Activated naive CD4-positive, alpha-beta T cell (primary cell): ENCODE measurements around the gene RTN4RL1.
"Not testable (repeated sequence)": the region's sequence is repeated elsewhere in the genome, so short reads cannot be mapped to it uniquely, and the experiment has no call there.

ENCODE experiments used
- DNase-seq, 4 experiments: peaks; one replicate each; lab custom pipeline; 2025; lab: John Stamatoyannopoulos, UW

The RTN4RL1 gene

DNA sequence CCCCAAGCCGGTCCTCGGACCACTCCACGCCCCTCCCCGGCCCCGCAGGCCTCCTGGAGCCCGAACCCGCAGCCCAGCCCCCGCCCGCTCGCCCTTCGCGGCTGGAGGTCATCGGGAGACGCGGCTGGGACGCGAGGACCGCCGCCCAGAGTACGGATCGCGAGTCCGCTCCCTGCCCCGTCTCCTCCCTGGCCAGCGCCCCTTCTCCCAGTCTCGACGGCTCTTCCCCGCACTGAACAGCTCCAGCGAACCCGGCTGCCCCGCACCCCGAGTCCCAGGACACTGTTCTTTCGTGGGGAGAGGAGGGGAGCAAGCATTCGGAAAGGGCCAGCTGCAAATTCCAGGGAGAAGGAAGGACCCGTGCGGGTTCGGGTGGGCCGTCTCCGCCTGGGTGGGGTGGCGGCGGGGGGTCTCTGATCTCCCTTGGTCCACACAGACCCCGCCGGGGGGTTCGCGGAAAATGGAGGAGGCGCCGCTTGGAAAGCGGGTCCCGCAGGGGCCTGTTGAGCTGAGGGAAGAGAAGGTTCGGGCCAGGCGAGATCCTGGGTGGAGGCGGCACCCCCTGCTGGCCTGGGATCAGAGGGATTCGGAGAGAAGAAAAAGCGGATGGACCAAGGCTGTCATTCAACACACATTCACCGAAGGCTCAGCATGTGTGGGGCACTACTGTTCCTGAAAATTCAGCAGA, 632 bp upstream of the RTN4RL1 start:
- DNase-seq: no peak

- no peak for DNase-seq
These were observed 438 bp downstream of the RTN4RL1 start for GRCh38 chr17:2024572-2025219.

- no peak for DNase-seq
These were observed 1.2 kb downstream of the RTN4RL1 start for GRCh38 chr17:2023692-2024571.

DNA sequence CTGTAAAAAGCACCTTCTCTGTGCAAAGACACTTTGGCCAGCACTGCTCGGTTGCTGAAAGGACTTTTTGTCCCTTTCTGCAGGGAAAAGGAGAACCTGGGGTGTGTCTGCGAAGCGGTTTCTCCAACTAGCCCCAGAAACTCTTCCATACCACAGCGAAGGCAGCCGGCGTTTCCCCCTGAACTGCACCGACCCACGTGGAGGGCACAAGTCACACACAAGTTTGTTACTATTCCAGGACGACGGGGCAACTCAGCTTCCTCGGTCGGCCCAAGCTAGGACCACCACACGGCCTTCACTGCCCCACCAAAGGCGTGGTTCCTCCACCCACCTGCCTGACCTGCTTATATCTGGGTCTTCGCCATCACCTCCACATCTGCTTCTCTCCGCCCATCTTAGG, 1.9 kb downstream of the RTN4RL1 start:
- no peak for DNase-seq

DNA sequence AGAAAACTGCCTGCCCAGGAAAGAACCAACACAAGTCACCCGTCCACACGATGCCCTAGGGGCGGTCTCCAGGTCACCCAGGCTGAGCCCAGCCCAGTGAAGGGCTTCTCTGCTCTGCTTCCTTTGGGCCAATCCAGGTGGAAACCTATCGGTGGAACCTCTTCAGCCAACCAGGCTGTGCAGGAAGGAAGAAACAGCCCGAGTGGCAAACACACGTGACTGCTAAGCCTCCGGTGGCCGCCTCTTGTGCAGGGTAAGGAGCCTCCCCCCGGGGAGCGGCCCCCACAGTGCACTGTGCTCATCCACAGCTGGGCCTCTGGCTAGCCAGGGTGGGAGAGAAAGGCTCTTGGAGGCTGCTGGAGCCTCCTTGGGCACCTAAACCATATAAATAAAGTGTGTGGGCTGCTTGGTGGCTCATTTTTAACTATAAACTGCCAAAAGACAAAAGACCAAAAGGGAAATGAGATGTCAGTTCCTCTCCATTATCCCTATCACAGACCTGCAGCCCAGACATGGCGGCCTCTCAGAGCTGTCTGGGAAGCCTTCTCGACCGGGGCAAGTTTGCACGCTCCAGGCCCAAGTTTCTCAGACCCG, 2.4 kb downstream of the RTN4RL1 start:
- DNase-seq: peak in 1 of 4 experiments; percentile 11

GRCh38 chr17:2020721-2021120, 4.4 kb downstream of the RTN4RL1 start:
- no peak for DNase-seq

- DNase-seq: no peak
These were observed 5.4 kb downstream of the RTN4RL1 start for GRCh38 chr17:2019723-2020122.

GRCh38 chr17:2018716-2019510, 6.2 kb downstream of the RTN4RL1 start:
- DNase-seq: no peak

DNA sequence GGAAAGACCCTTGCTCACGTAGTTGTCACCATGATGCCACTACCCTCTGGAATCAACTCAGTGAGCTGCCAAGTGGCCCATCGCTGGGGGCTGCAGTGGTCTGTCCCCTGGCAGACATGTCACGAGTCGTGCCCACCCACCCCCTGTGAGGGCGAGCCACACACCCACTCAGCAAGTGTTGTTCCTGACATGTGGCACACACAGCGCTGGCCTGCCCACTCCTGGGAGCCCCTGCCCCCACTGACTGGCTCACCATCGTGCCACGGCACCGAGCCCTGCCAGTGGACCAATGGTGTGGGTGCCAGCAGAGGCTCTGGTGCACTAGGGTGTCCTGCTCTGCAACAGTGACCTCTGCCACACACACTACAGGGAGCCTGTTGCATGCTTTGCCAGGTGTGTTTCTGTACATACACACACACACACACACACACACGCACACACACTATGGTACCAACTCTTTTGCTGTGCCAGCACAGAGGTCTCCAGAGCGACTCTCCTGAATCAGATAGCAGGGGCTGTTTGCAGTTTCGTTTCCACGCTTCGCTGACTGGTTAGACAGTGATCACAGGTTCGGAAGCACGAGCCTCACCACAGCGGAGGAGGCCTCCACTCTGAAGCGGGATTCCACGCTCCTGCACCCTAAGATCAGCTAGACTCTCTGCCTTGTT, 7.7 kb downstream of the RTN4RL1 start:
- DNase-seq: no peak

- DNase-seq: no peak
These were observed 8.6 kb downstream of the RTN4RL1 start for GRCh38 chr17:2016494-2016893.

GRCh38 chr17:2015314-2015713, 9.8 kb downstream of the RTN4RL1 start:
- DNase-seq: no peak

DNA sequence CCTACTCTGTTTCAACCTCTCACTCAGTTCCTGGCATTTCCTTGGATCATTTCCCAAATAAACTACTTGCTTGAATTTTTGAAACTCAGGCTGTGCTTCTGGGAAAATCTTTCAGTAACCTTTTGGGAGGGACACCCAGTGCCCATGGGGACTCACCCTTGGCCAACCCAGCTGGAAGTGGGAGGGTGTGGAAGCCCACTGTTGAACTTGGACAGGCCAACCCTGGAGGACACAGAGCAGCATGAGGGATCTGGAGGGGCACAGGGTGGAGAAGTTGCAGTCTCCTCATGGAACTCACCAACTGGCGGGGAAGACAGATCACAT, 11.2 kb downstream of the RTN4RL1 start:
- DNase-seq: no peak

- DNase-seq: not testable (repeated sequence)
These were observed 11.7 kb downstream of the RTN4RL1 start for GRCh38 chr17:2013220-2013993.

DNA sequence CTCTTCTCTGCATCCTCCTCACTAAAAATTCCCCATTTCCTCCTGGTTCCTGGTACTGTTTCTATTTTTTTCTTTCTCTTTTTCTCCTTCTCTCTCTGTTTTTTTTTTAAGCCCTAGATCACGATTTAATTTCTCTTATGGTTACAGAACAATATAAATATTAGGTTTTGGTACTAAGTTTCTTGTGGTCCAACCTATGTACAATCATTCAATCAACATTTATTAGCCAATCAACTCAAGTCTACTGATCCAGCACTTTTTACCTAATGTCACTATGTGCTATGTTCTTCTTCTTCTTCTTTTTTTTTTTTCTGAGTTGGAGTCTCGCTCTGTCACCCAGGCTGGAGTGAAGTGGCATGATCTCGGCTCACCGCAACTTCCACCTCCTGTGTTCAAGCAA, 12.6 kb downstream of the RTN4RL1 start:
- DNase-seq: no peak

GRCh38 chr17:2011411-2012371, 13.4 kb downstream of the RTN4RL1 start:
- no peak for DNase-seq

- no peak for DNase-seq
These were observed 15.4 kb downstream of the RTN4RL1 start for GRCh38 chr17:2009737-2010136.

DNA sequence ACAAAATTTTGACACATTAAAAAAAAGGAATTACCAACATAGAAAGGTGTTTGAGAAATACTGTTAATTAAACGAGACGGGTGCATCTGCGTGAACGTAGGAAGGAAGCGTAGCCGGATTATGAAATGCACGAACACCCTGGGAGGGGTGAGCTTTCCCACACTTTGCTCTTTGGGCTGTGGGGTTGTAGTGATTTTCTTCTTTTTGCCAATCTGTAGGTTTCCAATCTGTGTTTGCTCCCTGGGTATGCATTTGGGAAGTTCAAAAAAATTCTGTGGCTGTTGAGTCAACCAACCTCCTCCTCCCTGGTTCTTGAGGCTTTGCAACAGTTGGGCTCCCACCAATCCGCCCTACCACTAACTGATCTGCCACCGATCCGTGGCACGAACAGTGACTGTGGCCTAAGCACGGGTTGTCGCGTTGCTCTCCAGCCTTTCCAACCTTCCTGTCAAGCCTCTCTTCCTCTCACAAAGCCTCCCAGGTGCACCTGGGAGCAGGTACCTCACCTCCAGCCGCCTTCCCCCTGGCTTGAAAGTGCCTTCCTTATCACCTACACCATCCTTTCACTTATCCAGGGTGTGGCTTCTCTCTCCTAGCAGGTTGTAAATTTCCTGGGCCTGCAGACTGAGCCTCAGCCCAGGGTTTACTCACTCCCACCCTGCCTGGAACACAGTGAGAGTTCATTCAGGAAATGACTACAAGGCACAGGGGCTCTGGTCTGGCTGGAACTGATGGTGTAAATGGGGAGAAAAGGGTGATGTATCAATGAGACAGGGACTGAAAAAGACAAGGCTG, 16.6 kb downstream of the RTN4RL1 start:
- DNase-seq: no peak

DNA sequence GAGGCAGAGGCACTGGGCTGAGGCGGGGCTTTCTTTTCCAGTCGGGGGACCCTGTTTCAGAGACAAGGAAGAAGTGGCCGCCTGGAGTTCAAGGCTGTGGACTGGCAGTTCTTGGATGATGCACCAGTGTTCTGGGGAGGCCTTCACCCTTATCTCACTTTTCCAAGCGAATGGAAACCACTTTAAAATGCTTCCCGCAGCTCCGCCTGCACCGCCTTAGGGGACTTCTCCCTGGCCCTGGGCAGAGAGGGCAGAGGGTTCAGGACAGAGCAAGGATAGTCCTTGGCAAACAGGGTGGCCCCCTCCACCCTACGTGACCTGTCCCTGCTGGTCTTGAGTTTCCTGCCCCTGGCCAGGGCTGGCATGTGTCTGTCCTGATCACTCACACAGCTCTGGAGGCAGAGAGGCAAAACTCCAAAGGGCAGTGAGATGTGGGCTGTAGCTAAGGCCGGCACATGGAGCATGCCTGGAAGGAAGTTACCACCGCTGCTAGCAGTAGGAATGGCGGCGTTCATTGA, 20.6 kb downstream of the RTN4RL1 start:
- DNase-seq: no peak
